DOHH2 (cell line): ENCODE measurements around the gene USO1.

Experiments used
- H3F3A ChIP-seq: fragments of 200-600 bp; sonication (generic), shearing (Covaris generic); 2 replicates; pipeline ENCODE4 v1.6.0; 2016; ENCODE audit warnings: antibody characterized with exemption, mild to moderate bottlenecking; ENCODE audit not compliant: control insufficient read depth, insufficient read depth
- H3K27ac ChIP-seq: fragments of 200-600 bp; sonication (generic); 2 replicates; pipeline ENCODE4 v1.5.1; 2014; ENCODE audit warnings: low read depth, mild to moderate bottlenecking, low read length, moderate library complexity
- H3K27me3 ChIP-seq: fragments of 200-600 bp; sonication (generic); 2 replicates; pipeline ENCODE4 v1.6.1; 2014; ENCODE audit warnings: mild to moderate bottlenecking, low read length, mixed read lengths; ENCODE audit not compliant: control insufficient read depth
- H3K36me3 ChIP-seq: fragments of 200-600 bp; sonication (generic); 2 replicates; pipeline ENCODE4 v1.6.1; 2014; ENCODE audit warnings: mild to moderate bottlenecking, low read length, moderate library complexity, mixed read lengths; ENCODE audit not compliant: control insufficient read depth
- H3K4me1 ChIP-seq: fragments of 200-600 bp; sonication (generic); 2 replicates; pipeline ENCODE4 v1.6.1; 2014; ENCODE audit warnings: mild to moderate bottlenecking, low read length, mixed read lengths; ENCODE audit not compliant: control insufficient read depth
- H3K4me2 ChIP-seq: fragments of 200-600 bp; sonication (generic); 2 replicates; pipeline ENCODE4 v1.6.0; 2014; ENCODE audit warnings: mild to moderate bottlenecking, low read length, moderate library complexity
- H3K4me3 ChIP-seq: fragments of 200-600 bp; sonication (generic); 2 replicates; pipeline ENCODE4 v1.5.1; 2014; ENCODE audit warnings: mild to moderate bottlenecking, low read length, mixed read lengths
- H3K79me2 ChIP-seq: fragments of 200-600 bp; sonication (generic); 2 replicates; pipeline ENCODE4 v1.6.1; 2014; ENCODE audit warnings: mild to moderate bottlenecking, low read length, mixed read lengths; ENCODE audit not compliant: control insufficient read depth
- H3K9me2 ChIP-seq: fragments of 200-600 bp; sonication (generic); replicated peaks from 2 replicates; pipeline ENCODE4 v1.6.1; 2014; ENCODE audit warnings: mild to moderate bottlenecking, low read length, mixed read lengths; ENCODE audit not compliant: control insufficient read depth
- H3K9me3 ChIP-seq: fragments of 200-600 bp; sonication (generic); 2 replicates; pipeline ENCODE4 v1.6.1; 2014; ENCODE audit warnings: antibody characterized with exemption, low read length, mixed read lengths; ENCODE audit not compliant: control insufficient read depth, insufficient read depth
- H4K20me1 ChIP-seq: fragments of 200-600 bp; sonication (generic); 2 replicates; pipeline ENCODE4 v1.6.0; 2014; ENCODE audit warnings: low read depth, mild to moderate bottlenecking, antibody characterized with exemption, low read length, moderate library complexity; ENCODE audit not compliant: control insufficient read depth, insufficient read depth
- CTCF ChIP-seq: fragments of 200-600 bp; sonication (generic); IDR thresholded peaks from one replicate; pipeline ENCODE4 v1.5.1; 2014; ENCODE audit warnings: antibody characterized with exemption, mild to moderate bottlenecking, low read depth, low read length; ENCODE audit not compliant: poor library complexity, severe bottlenecking
- EZH2phosphoT487 ChIP-seq: fragments of 200-600 bp; sonication (generic); IDR thresholded peaks from 2 replicates; pipeline ENCODE4 v1.6.1; 2017; ENCODE audit warnings: borderline replicate concordance, mild to moderate bottlenecking, antibody characterized with exemption, low read length, moderate library complexity, mixed read lengths

USO1 gene

GRCh38 chr4:75699299-75699698, 25.1 kb upstream of the USO1 start:
- H3K9me2 ChIP-seq, result no peaks in the 10 kb centered on the region
- H3K9me3 ChIP-seq, result no peaks in the 10 kb centered on the region
- no peaks in the 10 kb centered on the region for H3K79me2 ChIP-seq
- no peak overlapping the region for H3K27ac ChIP-seq
- H3F3A ChIP-seq, result peaks cover 9% of the 10 kb centered on the region; the same call in 1 of the 2 replicates
- no peaks in the 10 kb centered on the region for H4K20me1 ChIP-seq
- TF ChIP-seq CTCF (no peak), EZH2phosphoT487 (no peak)
- H3K4me3 ChIP-seq, result no peak overlapping the region
- peaks cover 13% of the 10 kb centered on the region for H3K4me1 ChIP-seq
- H3K27me3 ChIP-seq, result no peaks in the 10 kb centered on the region
- H3K4me2 ChIP-seq, result no peak overlapping the region
- no peaks in the 10 kb centered on the region for H3K36me3 ChIP-seq

GRCh38 chr4:75702919-75703411, 21.4 kb upstream of the USO1 start:
- no peak overlapping the region for H3K4me2 ChIP-seq
- TF ChIP-seq CTCF (no peak), EZH2phosphoT487 (no peak)
- no peak overlapping the region for H3K4me3 ChIP-seq
- H3K79me2 ChIP-seq, result no peaks in the 10 kb centered on the region
- H3K27me3 ChIP-seq, result no peaks in the 10 kb centered on the region
- H3K9me3 ChIP-seq, result no peaks in the 10 kb centered on the region
- H3F3A ChIP-seq, result peaks cover 9% of the 10 kb centered on the region; the same call in 1 of the 2 replicates
- no peak overlapping the region for H3K27ac ChIP-seq
- H4K20me1 ChIP-seq, result no peaks in the 10 kb centered on the region
- no peaks in the 10 kb centered on the region for H3K9me2 ChIP-seq
- peaks cover 12% of the 10 kb centered on the region for H3K4me1 ChIP-seq
- H3K36me3 ChIP-seq, result no peaks in the 10 kb centered on the region

- Histone ChIP-seq H3K9me2 (no peaks in the 10 kb centered on the region), H3K27me3 (no peaks in the 10 kb centered on the region)
These were observed 19.0 kb upstream of the USO1 start for GRCh38 chr4:75705198-75705977.

More at GRCh38 chr4:75705198-75705977, 19.0 kb upstream of the USO1 start:
- Histone ChIP-seq H3F3A (no peaks in the 10 kb centered on the region), H3K27ac (no peak overlapping the region), H3K36me3 (no peaks in the 10 kb centered on the region), H4K20me1 (no peaks in the 10 kb centered on the region), H3K4me3 (no peak overlapping the region), H3K9me3 (no peaks in the 10 kb centered on the region), H3K4me2 (no peak overlapping the region), H3K4me1 (peaks cover 9% of the 10 kb centered on the region), H3K79me2 (no peaks in the 10 kb centered on the region)
- TF ChIP-seq CTCF, result no peak
- no peak for TF ChIP-seq EZH2phosphoT487
